ENCODE data around the gene TUT4.
A peak's percentile ranks its signal among the peaks of the same experiment; 100 is the strongest.

GRCh38 chr1:52552236-52552504 lies 722 bp downstream of the TUT4 start:
- TF ChIP-seq CTCF (IDR thresholded peaks at IDR 0.05; ENCODE audit: poor library complexity, severe bottlenecking) = no peak
- no peak for TF ChIP-seq SMC3 (conservative IDR thresholded peaks at IDR 0.05; ENCODE audit: poor library complexity)
- no peak for TF ChIP-seq TAF1 (IDR thresholded peaks at IDR 0.05; ENCODE audit: low read depth)
- TF ChIP-seq EZH2 (IDR thresholded peaks at IDR 0.05; ENCODE audit: borderline replicate concordance, insufficient read depth, low read length, poor library complexity, severe bottlenecking) = no peak
- TF ChIP-seq REST (IDR thresholded peaks at IDR 0.05; ENCODE audit: borderline replicate concordance) = no peak
- TF ChIP-seq MXI1 (conservative IDR thresholded peaks at IDR 0.05; ENCODE audit: poor library complexity, severe bottlenecking) = peak; percentile 62
- TF ChIP-seq EP300 (conservative IDR thresholded peaks at IDR 0.05; ENCODE audit: poor library complexity, severe bottlenecking) = no peak
- peak; percentile 74 for TF ChIP-seq POLR2AphosphoS5 (IDR thresholded peaks at IDR 0.05)
